WTC11 (cell line): ENCODE data around the gene CATSPERE.

Experiments
- CREB1 ChIP-seq: sonication (generic); formaldehyde crosslinking; IDR thresholded peaks from 2 replicates; pipeline ENCODE4 v1.8.0; 2023; ENCODE audit warnings: mild to moderate bottlenecking, missing genetic modification reagents
- CREM ChIP-seq: sonication (generic); formaldehyde crosslinking; IDR thresholded peaks from 2 replicates; pipeline ENCODE4 v1.8.1; 2022; ENCODE audit warnings: mild to moderate bottlenecking, missing genetic modification reagents, moderate library complexity
- ETV6 ChIP-seq: sonication (generic); formaldehyde crosslinking; IDR thresholded peaks from 2 replicates; pipeline ENCODE4 v1.8.1; 2022; ENCODE audit warnings: mild to moderate bottlenecking, missing genetic modification reagents
- JAZF1 ChIP-seq: fragments of 250-450 bp; sonication (Bioruptor Pico); IDR thresholded peaks from 2 replicates; pipeline ENCODE4 v1.9.0; 2021; ENCODE audit warnings: moderate library complexity, mild to moderate bottlenecking, inconsistent platforms
- TF ChIP-seq, protein P1 (sequence below): sonication (generic); formaldehyde crosslinking; IDR thresholded peaks from 2 replicates; pipeline ENCODE4 v1.8.0; 2023; ENCODE audit warnings: missing genetic modification reagents
- TF ChIP-seq, protein P2 (sequence below): fragments of 250-450 bp; sonication (Bioruptor Pico); IDR thresholded peaks from 2 replicates; pipeline ENCODE4 v1.8.0; 2021; ENCODE audit warnings: mild to moderate bottlenecking
- TF ChIP-seq, protein P3 (sequence below): sonication (generic); formaldehyde crosslinking; IDR thresholded peaks from 2 replicates; pipeline ENCODE4 v1.8.1; 2022; ENCODE audit warnings: mild to moderate bottlenecking, missing genetic modification reagents, moderate library complexity, borderline replicate concordance
- TF ChIP-seq, protein P4 (sequence below): sonication (generic); formaldehyde crosslinking; IDR thresholded peaks from 2 replicates; pipeline ENCODE4 v1.8.0; 2023; ENCODE audit warnings: mild to moderate bottlenecking, missing genetic modification reagents
- TF ChIP-seq, protein P5 (sequence below): fragments of 200-600 bp; IDR thresholded peaks from 2 replicates; pipeline ENCODE4 v1.8.0; 2022; ENCODE audit warnings: antibody characterized with exemption
- TF ChIP-seq, protein P6 (sequence below): sonication (generic); formaldehyde crosslinking; IDR thresholded peaks from 2 replicates; pipeline ENCODE4 v1.8.1; 2023; ENCODE audit warnings: mild to moderate bottlenecking, missing genetic modification reagents, moderate library complexity

DNA sequence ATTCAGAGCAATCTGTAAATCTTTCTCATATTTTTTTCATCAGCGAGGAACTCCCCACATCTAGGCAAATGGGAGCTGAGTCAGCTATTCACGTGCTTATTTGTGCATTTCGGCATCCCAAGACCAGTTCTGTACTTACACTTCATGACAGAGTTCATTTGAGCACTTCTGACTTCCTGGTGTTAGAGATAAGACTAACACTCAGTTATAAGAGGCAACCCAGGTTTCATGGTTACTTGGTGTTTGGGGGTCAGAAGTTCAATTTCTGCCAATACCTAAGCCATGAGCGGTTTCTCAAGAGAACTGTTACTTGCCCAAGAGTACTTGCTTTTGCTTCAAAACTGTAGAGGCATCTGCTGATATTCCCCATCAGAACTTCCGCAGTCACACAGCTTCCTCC lies 167.7 kb downstream of the CATSPERE start:
- TF ChIP-seq CREM (CRISPR knock-in tag) (no peak), JAZF1 (CRISPR knock-in tag) (no peak), CREB1 (no peak), ETV6 (CRISPR knock-in tag) (no peak)
- TF ChIP-seq, protein P1, sequence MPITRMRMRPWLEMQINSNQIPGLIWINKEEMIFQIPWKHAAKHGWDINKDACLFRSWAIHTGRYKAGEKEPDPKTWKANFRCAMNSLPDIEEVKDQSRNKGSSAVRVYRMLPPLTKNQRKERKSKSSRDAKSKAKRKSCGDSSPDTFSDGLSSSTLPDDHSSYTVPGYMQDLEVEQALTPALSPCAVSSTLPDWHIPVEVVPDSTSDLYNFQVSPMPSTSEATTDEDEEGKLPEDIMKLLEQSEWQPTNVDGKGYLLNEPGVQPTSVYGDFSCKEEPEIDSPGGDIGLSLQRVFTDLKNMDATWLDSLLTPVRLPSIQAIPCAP (CRISPR knock-in tag) = no peak
- TF ChIP-seq, protein P2, sequence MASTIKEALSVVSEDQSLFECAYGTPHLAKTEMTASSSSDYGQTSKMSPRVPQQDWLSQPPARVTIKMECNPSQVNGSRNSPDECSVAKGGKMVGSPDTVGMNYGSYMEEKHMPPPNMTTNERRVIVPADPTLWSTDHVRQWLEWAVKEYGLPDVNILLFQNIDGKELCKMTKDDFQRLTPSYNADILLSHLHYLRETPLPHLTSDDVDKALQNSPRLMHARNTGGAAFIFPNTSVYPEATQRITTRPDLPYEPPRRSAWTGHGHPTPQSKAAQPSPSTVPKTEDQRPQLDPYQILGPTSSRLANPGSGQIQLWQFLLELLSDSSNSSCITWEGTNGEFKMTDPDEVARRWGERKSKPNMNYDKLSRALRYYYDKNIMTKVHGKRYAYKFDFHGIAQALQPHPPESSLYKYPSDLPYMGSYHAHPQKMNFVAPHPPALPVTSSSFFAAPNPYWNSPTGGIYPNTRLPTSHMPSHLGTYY (CRISPR knock-in tag) = no peak
- TF ChIP-seq, protein P3, sequence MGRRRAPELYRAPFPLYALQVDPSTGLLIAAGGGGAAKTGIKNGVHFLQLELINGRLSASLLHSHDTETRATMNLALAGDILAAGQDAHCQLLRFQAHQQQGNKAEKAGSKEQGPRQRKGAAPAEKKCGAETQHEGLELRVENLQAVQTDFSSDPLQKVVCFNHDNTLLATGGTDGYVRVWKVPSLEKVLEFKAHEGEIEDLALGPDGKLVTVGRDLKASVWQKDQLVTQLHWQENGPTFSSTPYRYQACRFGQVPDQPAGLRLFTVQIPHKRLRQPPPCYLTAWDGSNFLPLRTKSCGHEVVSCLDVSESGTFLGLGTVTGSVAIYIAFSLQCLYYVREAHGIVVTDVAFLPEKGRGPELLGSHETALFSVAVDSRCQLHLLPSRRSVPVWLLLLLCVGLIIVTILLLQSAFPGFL = no peak
- TF ChIP-seq, protein P4, sequence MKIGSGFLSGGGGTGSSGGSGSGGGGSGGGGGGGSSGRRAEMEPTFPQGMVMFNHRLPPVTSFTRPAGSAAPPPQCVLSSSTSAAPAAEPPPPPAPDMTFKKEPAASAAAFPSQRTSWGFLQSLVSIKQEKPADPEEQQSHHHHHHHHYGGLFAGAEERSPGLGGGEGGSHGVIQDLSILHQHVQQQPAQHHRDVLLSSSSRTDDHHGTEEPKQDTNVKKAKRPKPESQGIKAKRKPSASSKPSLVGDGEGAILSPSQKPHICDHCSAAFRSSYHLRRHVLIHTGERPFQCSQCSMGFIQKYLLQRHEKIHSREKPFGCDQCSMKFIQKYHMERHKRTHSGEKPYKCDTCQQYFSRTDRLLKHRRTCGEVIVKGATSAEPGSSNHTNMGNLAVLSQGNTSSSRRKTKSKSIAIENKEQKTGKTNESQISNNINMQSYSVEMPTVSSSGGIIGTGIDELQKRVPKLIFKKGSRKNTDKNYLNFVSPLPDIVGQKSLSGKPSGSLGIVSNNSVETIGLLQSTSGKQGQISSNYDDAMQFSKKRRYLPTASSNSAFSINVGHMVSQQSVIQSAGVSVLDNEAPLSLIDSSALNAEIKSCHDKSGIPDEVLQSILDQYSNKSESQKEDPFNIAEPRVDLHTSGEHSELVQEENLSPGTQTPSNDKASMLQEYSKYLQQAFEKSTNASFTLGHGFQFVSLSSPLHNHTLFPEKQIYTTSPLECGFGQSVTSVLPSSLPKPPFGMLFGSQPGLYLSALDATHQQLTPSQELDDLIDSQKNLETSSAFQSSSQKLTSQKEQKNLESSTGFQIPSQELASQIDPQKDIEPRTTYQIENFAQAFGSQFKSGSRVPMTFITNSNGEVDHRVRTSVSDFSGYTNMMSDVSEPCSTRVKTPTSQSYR = no peak
- TF ChIP-seq, protein P5, sequence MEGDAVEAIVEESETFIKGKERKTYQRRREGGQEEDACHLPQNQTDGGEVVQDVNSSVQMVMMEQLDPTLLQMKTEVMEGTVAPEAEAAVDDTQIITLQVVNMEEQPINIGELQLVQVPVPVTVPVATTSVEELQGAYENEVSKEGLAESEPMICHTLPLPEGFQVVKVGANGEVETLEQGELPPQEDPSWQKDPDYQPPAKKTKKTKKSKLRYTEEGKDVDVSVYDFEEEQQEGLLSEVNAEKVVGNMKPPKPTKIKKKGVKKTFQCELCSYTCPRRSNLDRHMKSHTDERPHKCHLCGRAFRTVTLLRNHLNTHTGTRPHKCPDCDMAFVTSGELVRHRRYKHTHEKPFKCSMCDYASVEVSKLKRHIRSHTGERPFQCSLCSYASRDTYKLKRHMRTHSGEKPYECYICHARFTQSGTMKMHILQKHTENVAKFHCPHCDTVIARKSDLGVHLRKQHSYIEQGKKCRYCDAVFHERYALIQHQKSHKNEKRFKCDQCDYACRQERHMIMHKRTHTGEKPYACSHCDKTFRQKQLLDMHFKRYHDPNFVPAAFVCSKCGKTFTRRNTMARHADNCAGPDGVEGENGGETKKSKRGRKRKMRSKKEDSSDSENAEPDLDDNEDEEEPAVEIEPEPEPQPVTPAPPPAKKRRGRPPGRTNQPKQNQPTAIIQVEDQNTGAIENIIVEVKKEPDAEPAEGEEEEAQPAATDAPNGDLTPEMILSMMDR = no peak
- TF ChIP-seq, protein P6, sequence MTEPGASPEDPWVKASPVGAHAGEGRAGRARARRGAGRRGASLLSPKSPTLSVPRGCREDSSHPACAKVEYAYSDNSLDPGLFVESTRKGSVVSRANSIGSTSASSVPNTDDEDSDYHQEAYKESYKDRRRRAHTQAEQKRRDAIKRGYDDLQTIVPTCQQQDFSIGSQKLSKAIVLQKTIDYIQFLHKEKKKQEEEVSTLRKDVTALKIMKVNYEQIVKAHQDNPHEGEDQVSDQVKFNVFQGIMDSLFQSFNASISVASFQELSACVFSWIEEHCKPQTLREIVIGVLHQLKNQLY (CRISPR knock-in tag) = no peak
